SK-N-MC (cell line): Measurements from ENCODE around the gene ATP2B1.

Experiments
- FOXP2 ChIP-seq: optimal IDR thresholded peaks from 2 replicates; pipeline ENCODE3; 2011; ENCODE audit warnings: mild to moderate bottlenecking, moderate library complexity; ENCODE audit not compliant: insufficient read depth; ENCODE audit errors: extremely low read length, control extremely low read depth
- POLR2AphosphoS5 ChIP-seq: IDR thresholded peaks from 2 replicates; pipeline ENCODE4 v1.6.1; 2012; ENCODE audit warnings: mild to moderate bottlenecking, low read depth, low read length, borderline replicate concordance

- no peak for TF ChIP-seq FOXP2
- TF ChIP-seq POLR2AphosphoS5, result no peak
These were observed 133.3 kb downstream of the ATP2B1 start for GRCh38 chr12:89575374-89575773.
